GM13977 (cell line): ENCODE results near the gene KLHL28.
"Not testable (repeated sequence)": the region's sequence is repeated elsewhere in the genome, so short reads cannot be mapped to it uniquely, and the experiment has no call there.

ENCODE experiments used
- DNase-seq: peaks from one replicate; pipeline ENCODE4 v3.0.0; 2012; ENCODE audit warnings: low spot score
- in situ Hi-C: fragments of 300-500 bp; cut with MboI; formaldehyde crosslinking; loops from one replicate; pipeline ENCODE4 v1.12.0; 2022; ENCODE audit warnings: low sequenced_read_pairs, low pct_unique_long_range_greater_than_20kb, mixed read lengths, inconsistent platforms; ENCODE audit not compliant: unreplicated experiment
- TF ChIP-seq, protein P1 (sequence below): IDR thresholded peaks from 2 replicates; pipeline ENCODE4 v1.5.1; 2012; ENCODE audit warnings: mild to moderate bottlenecking, control low read depth; ENCODE audit not compliant: insufficient read depth; ENCODE audit errors: extremely low read depth, missing control alignments

Gene KLHL28

DNA sequence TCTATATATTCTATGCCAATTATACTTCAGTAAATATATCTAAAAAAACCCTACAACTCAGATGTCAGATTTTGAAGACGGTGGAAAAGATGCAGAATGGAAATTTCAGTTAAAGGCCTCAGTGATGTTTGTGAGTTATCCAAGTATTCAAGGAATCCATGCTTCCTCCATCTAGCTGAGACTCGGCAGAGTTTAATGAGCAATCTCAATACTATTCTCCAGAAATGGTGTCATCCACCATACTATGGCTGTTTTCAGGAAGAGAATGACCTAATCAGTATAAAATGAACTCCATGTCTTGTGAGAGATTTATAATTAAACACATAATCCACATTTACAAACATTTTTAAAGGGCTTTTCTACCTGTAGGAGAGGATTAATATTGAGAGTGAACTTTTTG, 66.0 kb downstream of the KLHL28 start:
- TF ChIP-seq, protein P1, sequence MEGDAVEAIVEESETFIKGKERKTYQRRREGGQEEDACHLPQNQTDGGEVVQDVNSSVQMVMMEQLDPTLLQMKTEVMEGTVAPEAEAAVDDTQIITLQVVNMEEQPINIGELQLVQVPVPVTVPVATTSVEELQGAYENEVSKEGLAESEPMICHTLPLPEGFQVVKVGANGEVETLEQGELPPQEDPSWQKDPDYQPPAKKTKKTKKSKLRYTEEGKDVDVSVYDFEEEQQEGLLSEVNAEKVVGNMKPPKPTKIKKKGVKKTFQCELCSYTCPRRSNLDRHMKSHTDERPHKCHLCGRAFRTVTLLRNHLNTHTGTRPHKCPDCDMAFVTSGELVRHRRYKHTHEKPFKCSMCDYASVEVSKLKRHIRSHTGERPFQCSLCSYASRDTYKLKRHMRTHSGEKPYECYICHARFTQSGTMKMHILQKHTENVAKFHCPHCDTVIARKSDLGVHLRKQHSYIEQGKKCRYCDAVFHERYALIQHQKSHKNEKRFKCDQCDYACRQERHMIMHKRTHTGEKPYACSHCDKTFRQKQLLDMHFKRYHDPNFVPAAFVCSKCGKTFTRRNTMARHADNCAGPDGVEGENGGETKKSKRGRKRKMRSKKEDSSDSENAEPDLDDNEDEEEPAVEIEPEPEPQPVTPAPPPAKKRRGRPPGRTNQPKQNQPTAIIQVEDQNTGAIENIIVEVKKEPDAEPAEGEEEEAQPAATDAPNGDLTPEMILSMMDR, result no peak
- no peak for DNase-seq
- in situ Hi-C loops, result no loop called here

DNA sequence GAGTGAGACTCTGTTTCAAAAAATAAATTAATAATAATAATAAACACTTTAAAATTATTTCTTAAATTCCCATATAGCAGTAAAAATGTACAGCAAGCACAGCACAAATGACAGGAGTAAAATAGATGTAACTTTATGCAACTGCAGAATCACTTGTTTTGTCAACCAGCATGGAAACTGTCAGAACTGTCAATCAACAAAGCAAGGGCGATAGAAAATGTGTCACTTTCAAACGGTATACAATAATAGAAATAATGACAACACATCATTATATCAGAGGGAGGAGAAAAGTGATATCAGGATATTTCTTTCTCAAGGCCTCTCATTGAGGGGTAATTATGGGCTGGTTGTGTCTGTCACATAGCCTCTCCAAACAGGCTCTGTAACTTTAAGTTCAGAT, 68.2 kb downstream of the KLHL28 start:
- TF ChIP-seq, protein P1, result no peak
- in situ Hi-C loops, result no loop called here

DNA sequence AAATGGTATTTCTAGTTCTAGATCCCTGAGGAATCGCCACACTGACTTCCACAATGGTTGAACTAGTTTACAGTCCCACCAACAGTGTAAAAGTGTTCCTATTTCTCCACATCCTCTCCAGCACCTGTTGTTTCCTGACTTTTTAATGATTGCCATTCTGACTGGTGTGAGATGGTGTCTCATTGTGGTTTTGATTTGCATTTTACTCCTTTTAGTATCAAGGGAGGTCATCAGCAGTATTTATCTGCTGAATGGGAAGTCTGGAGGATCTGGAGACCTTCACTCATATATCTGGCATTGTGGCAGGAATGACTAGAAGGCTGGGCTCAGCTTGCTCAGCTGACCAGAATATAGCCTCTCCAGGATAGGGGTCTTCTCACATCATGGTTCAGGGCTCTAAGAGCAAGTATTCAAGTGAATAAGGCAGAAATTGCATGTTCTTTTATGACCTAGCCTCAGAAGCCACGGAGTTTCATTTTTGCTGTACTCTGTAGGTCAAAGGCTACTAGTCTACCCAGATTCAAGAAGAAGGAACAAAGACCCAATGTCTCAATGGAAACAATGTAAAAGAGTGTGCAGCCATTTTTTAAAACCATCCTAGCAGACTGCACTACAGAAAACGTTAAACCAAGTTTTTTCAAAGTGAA, 69.9 kb downstream of the KLHL28 start:
- in situ Hi-C loops, DNase-seq: not testable (repeated sequence)

More for the DNA sequence above, 68.2 kb downstream of the KLHL28 start:
- no peak for DNase-seq

DNA sequence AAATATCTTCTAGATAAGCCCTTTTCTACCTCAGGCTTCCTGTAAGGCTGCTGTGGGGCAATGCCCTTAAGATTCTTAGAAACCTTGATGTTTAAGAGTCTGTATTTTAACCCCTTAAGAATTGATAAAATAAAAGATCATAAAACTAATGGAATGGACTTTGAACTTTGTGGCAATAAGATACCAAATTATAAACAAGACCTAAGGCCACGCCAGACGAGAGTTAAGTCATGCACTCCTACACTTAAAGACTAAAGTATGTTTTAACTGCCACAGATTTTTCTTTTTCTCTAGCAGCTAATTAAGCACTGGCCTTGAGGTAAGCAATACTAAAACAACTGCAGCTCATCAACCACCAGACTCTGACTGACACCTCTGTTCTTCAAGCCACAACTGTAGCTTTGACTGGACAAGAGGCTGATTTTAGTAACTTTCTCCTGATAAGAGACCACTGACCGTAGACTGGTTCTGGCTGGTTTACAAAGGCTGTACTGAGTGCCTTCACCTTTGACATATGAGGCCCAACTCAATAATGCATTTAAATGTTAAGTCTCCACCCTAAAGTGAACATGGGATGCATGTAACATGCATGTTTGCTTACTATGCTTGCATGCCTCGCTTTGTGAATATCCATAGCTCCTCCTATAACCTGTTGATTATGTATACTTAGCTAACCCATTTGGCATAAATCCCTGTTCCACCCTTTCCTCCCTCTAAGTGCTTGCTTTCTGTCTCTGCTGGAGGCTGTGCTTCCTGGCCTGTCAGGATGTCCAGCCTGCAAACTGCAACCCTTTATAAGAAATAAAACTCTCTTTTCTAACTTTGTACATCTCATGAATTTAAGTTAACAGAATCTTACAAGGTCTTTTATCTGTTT, 71.9 kb downstream of the KLHL28 start:
- TF ChIP-seq, protein P1, result no peak
- no peak for DNase-seq
- in situ Hi-C loops, result no loop called here

DNA sequence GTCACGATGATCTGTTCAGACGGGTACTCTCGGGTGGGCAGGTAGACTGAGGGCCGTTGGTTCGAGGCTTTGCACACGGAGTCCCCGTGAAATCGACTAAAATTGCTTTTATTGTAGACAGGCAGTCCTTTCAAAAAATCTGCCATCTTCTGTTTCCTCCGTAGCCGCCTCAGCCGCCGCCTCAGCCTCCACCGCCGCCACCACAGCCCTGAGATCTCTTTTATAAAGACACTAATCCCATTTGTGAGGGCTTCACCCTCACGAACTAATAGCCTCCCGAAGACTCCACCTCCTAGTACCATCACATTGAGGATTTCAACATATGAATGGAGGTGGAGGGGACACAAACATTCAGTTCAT, 74.2 kb downstream of the KLHL28 start:
- in situ Hi-C loops, result no loop called here
- DNase-seq, result no peak
- TF ChIP-seq, protein P1, result no peak

DNA sequence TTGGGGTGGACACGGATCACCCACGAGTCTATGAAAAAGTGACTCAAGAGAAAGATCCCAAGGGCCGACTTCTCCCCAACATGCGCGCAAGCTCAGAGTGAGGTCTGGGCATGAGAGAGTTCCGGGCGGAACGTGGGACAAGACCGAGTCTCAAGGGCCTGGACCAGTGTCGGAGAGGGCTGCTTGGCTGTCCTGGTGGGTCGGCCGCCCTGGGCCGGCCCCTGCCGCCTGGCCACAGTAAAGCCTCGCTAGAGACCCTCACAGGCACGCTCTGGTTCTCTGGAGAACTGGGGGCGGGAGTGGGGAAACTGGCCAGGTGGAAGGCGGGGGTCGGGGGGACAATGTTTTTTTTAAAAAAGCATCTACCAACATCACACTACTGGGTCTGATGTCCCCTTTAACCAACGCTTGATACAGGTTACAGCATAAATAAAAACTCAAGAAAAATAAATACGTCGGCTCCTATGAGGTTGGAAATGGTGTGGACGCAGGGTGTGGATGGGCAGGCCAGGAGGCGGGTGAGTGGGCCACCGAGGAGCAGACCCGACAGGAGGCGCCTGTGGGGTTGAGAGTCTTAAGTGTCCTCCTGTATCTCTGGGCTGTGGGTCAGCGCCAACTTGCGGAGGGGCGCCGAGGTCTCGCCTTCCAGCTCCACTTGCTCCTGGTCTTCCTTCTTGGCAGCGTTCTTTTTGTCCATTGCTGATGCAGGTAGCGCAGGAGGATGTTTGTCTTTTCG, 74.7 kb downstream of the KLHL28 start:
- in situ Hi-C loops, result no loop called here
- no peak for DNase-seq
- TF ChIP-seq, protein P1, result no peak
